ENCODE measurements around the gene TRIM41. TPM values are rescaled to one million over a fixed set of nuclear protein-coding genes. Genes with fewer than 3 reads are reported as not detected.

The TRIM41 gene
- total and polyA plus RNA-seq, 2 of the 13 experiments (the other 11 are each of a cell fraction or from before 2014, with no cell fraction given), result 10.2 to 16.7 TPM

DNA sequence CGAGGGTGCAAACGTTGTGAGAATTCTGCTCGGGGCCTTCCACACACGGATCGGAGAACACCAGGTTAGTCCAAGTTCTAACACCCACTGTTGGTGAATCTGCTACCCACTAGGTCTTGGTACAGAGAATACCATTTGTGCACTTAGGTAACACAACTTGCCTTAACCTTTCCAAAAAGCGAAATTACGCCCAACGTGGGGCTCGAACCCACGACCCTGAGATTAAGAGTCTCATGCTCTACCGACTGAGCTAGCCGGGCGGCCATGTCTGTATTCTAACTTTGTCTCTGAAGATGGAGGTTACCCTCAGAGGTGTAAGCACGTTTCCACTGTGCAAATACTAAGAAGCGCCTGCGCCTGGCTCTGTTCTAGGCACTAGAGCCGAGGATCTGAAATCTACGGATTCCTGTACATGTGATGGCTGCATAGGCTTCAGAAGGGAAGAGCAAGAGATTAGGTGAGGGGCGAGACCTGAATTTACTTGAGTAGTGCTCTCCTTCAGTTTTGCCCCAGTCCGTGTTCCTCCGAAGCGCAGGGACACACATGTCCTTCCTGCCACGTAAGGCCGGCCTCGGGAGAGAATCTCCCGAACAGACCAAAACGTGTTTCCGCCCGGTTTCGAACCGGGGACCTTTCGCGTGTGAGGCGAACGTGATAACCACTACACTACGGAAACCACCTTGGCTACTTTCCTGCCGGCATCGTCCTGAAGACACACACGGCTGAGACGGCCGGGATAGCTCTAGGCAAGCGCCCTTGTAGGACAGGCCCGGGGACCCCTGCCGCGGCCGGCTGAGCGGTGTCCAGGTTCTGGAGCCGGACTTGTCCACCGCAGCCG is 1.1 kb upstream of the TRIM41 start (continued):
- peak; percentile 89; the same call in 1 of the 2 replicates for TF ChIP-seq ZNF792 (CRISPR knock-in tag; IDR thresholded peaks at IDR 0.05)
- TF ChIP-seq AHR (CRISPR knock-in tag; IDR thresholded peaks at IDR 0.05), result peak; percentile 50; the same call in 1 of the 2 replicates
- TF ChIP-seq JUND (CRISPR knock-in tag; IDR thresholded peaks at IDR 0.05), result peak; percentile 63
- TF ChIP-seq, protein P1, sequence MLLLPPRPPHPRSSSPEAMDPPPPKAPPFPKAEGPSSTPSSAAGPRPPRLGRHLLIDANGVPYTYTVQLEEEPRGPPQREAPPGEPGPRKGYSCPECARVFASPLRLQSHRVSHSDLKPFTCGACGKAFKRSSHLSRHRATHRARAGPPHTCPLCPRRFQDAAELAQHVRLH (CRISPR knock-in tag; IDR thresholded peaks at IDR 0.05; ENCODE audit: borderline replicate concordance, low read depth), result peak; percentile 28; the same call in 1 of the 2 replicates
- peak; percentile 45; the same call in 1 of the 2 replicates for TF ChIP-seq ZNF44 (CRISPR knock-in tag; IDR thresholded peaks at IDR 0.05)
- TF ChIP-seq ZNF652 (CRISPR knock-in tag; IDR thresholded peaks at IDR 0.05; ENCODE audit: borderline replicate concordance, low read depth), result peak; percentile 33; the same call in 1 of the 2 replicates
- TF ChIP-seq ZNF431 (CRISPR knock-in tag; IDR thresholded peaks at IDR 0.05; ENCODE audit: borderline replicate concordance, low read depth), result peak; percentile 78; the same call in 1 of the 2 replicates
- no peak for TF ChIP-seq ZNF75D (CRISPR knock-in tag; IDR thresholded peaks at IDR 0.05; ENCODE audit: borderline replicate concordance)
- 0 out of 2 replicates have a peak, but pooled peaks have one; percentile 70 for TF ChIP-seq ZNF205 (CRISPR knock-in tag; IDR thresholded peaks at IDR 0.05)
- 0 out of 2 replicates have a peak, but pooled peaks have one; percentile 90 for TF ChIP-seq ZNF253 (CRISPR knock-in tag; IDR thresholded peaks at IDR 0.05; ENCODE audit: borderline replicate concordance)
- TF ChIP-seq ZNF12 (CRISPR knock-in tag; IDR thresholded peaks at IDR 0.05), result peak; percentile 45; the same call in 1 of the 2 replicates
- peak; percentile 70; the same call in 1 of the 2 replicates for TF ChIP-seq KAT8 (CRISPR knock-in tag; IDR thresholded peaks at IDR 0.05)
- peak; percentile 22 for TF ChIP-seq ZFP1 (CRISPR knock-in tag; IDR thresholded peaks at IDR 0.05)
- TF ChIP-seq SMAD1 (CRISPR knock-in tag; IDR thresholded peaks at IDR 0.05; ENCODE audit: borderline replicate concordance, low read depth), result peak; percentile 75; the same call in 1 of the 2 replicates
- peak; percentile 79; the same call in 1 of the 2 replicates for TF ChIP-seq ZC3H13 (CRISPR knock-in tag; IDR thresholded peaks at IDR 0.05)
- peak; percentile 49; the same call in 1 of the 2 replicates for TF ChIP-seq CREM (IDR thresholded peaks at IDR 0.05)
- no peak for TF ChIP-seq CREM (CRISPR knock-in tag; IDR thresholded peaks at IDR 0.05)
- peak; percentile 24; the same call in 1 of the 2 replicates for TF ChIP-seq CHD4 (IDR thresholded peaks at IDR 0.05; ENCODE audit: borderline replicate concordance, low read length)
- no peak for TF ChIP-seq ARID3A (IDR thresholded peaks at IDR 0.05; ENCODE audit: low read depth, low read length)
- TF ChIP-seq, protein P2, sequence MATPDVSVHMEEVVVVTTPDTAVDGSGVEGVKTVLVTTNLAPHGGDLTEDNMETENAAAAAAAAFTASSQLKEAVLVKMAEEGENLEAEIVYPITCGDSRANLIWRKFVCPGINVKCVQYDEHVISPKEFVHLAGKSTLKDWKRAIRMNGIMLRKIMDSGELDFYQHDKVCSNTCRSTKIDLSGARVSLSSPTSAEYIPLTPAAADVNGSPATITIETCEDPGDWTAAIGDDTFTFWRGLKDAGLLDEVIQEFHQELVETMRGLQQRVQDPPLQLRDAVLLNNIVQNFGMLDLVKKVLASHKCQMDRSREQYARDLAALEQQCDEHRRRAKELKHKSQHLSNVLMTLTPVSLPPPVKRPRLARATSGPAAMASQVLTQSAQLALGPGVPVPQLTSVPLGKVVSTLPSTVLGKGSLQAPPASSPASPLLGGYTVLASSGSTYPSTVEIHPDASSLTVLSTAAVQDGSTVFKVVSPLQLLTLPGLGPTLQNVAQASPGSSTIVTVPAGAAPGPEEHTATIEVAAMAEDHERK (CRISPR knock-in tag; IDR thresholded peaks at IDR 0.05; ENCODE audit: low read depth), result no peak
- TF ChIP-seq, protein P3, sequence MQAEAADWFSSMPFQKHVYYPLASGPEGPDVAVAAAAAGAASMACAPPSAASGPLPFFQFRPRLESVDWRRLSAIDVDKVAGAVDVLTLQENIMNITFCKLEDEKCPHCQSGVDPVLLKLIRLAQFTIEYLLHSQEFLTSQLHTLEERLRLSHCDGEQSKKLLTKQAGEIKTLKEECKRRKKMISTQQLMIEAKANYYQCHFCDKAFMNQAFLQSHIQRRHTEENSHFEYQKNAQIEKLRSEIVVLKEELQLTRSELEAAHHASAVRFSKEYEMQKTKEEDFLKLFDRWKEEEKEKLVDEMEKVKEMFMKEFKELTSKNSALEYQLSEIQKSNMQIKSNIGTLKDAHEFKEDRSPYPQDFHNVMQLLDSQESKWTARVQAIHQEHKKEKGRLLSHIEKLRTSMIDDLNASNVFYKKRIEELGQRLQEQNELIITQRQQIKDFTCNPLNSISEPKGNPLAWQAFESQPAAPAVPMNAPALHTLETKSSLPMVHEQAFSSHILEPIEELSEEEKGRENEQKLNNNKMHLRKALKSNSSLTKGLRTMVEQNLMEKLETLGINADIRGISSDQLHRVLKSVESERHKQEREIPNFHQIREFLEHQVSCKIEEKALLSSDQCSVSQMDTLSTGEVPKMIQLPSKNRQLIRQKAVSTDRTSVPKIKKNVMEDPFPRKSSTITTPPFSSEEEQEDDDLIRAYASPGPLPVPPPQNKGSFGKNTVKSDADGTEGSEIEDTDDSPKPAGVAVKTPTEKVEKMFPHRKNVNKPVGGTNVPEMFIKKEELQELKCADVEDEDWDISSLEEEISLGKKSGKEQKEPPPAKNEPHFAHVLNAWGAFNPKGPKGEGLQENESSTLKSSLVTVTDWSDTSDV (CRISPR knock-in tag; IDR thresholded peaks at IDR 0.05), result peak; percentile 97
- TF ChIP-seq STAG1 (CRISPR knock-in tag; IDR thresholded peaks at IDR 0.05), result peak; percentile 13; the same call in 1 of the 2 replicates
- peak; percentile 45; the same call in 1 of the 2 replicates for TF ChIP-seq TOE1 (CRISPR knock-in tag; IDR thresholded peaks at IDR 0.05)
- TF ChIP-seq SP2 (CRISPR knock-in tag; IDR thresholded peaks at IDR 0.05), result 0 out of 2 replicates have a peak, but pooled peaks have one; percentile 9
